HCT116 (cell line): Measurements from ENCODE around the gene SLC9A9.

Experiments used
- ATF3 ChIP-seq: IDR thresholded peaks from 2 replicates; pipeline ENCODE4 v1.6.1; 2012
- CTCF ChIP-seq, 3 experiments: fragments of 200-600 bp in 1 of 3; sonication (generic) in 1 of 3; IDR thresholded peaks in 2 of 3; conservative IDR thresholded peaks in 1 of 3; 2 replicates each; pipeline ENCODE4 v1.5.1; 2012 to 2017; ENCODE audit warnings: low read depth in 2 of 3, low read length in 2 of 3, antibody characterized with exemption in 1 of 3, borderline replicate concordance in 1 of 3, control low read depth in 1 of 3, mild to moderate bottlenecking in 1 of 3, mixed read lengths in 1 of 3, mixed run types in 1 of 3, moderate library complexity in 1 of 3; ENCODE audit not compliant: insufficient read depth in 1 of 3
- MAX ChIP-seq: IDR thresholded peaks from 2 replicates; pipeline ENCODE4 v1.6.1; 2012
- POLR2A ChIP-seq: IDR thresholded peaks from 2 replicates; pipeline ENCODE4 v1.7.0; 2011; ENCODE audit warnings: borderline replicate concordance; ENCODE audit not compliant: insufficient read depth, insufficient read length; ENCODE audit errors: extremely low read depth
- POLR2AphosphoS5 ChIP-seq: IDR thresholded peaks from 2 replicates; pipeline ENCODE4 v1.6.1; 2011; ENCODE audit warnings: mild to moderate bottlenecking, low read depth, low read length, moderate library complexity
- RAD21 ChIP-seq: IDR thresholded peaks from 2 replicates; pipeline ENCODE4 v1.6.1; 2012; ENCODE audit warnings: low read depth, mild to moderate bottlenecking
- REST ChIP-seq: IDR thresholded peaks from 2 replicates; pipeline ENCODE4 v1.6.1; 2012; ENCODE audit warnings: low read depth
- SP1 ChIP-seq: IDR thresholded peaks from 2 replicates; pipeline ENCODE4 v1.6.1; 2012; ENCODE audit warnings: low read depth
- SRF ChIP-seq: IDR thresholded peaks from 2 replicates; pipeline ENCODE4 v1.6.1; 2012; ENCODE audit warnings: low read depth
- ZBTB33 ChIP-seq: IDR thresholded peaks from 2 replicates; pipeline ENCODE4 v1.6.1; 2011; ENCODE audit warnings: mild to moderate bottlenecking, low read length, moderate library complexity; ENCODE audit not compliant: insufficient replicate concordance; ENCODE audit errors: extremely low read depth

GRCh38 chr3:143650827-143651226 is 197.4 kb downstream of the SLC9A9 start:
- TF ChIP-seq MAX = no peak
- no peak for TF ChIP-seq CTCF (IDR thresholded peaks at IDR 0.05 in 2 of 3, conservative IDR thresholded peaks at IDR 0.05 in 1 of 3; ENCODE audit: borderline replicate concordance in 1 of 3, insufficient read depth in 1 of 3, low read depth in 2 of 3, low read length in 2 of 3)
- TF ChIP-seq POLR2AphosphoS5 = no peak
- TF ChIP-seq RAD21 = no peak
- TF ChIP-seq POLR2A = no peak
- TF ChIP-seq SRF = no peak
- no peak for TF ChIP-seq SP1
- no peak for TF ChIP-seq ZBTB33
- TF ChIP-seq REST = no peak
- no peak for TF ChIP-seq ATF3
